NCI-H2081 treated with DMSO at 0.1 percent for 48 hours (cell line): ENCODE measurements around the gene SLC22A16.

ENCODE experiments used
- DNase-seq: peaks from one replicate; lab custom pipeline; 2025; lab: John Stamatoyannopoulos, UW

SLC22A16 gene

DNA sequence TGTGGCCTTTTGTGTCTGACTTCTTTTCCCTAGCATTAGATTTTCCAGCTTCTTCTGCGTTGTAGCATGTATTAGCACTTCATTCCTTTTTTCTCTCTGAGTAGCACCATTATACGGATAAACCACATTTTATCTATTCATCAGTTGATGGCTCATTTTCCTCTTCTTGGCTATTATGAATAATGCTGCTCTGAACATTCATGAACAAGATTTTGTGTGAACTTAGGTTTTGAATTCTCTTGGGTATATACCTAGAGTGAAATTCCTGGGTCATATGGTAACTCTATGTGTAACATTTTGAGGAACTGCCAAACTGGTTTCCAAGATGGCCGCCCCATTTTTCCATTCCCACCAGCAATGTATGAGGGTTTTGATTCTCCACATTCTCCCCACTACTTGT, 28.7 kb downstream of the SLC22A16 start:
- no peak for DNase-seq

DNA sequence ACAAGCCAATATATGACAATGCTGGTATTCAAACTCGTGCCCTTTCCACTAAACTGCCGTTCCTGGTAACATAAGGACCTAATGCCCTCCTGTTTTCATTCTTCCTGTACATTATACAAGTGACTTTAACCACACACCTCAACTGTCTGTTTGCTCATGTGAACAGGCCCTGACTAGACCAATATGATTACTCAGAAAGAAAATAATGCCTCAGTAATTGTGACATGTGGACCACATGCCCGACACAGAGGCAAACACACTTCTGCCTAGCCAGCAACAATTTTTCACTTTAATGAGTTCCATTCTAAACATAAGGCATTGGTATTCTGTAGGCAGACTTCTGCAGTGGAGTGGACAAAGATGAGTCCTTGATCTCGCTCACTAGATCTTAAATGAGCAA, 30.0 kb downstream of the SLC22A16 start:
- DNase-seq: no peak

DNA sequence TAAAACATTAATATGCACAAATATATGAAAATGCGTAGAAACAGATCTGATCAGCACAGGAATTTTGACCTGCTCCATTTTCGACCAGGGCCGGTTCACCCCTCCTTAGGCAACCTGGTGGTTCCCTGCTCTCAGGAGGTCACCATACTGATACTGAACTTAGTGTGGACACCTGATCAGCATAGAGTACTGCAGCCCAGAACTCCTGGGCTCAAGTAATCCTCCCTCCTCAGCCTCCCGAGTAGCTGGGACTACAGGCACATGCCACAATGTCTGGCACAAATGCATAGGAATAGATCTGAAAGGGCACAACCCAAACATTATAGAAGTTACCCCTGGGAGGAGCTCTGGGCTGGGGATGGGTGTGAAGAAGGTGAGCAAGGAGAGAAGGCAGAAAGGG, 36.4 kb downstream of the SLC22A16 start:
- DNase-seq: no peak

- DNase-seq: no peak
Measured at GRCh38 chr6:110439356-110439755, 37.1 kb downstream of the SLC22A16 start.

DNA sequence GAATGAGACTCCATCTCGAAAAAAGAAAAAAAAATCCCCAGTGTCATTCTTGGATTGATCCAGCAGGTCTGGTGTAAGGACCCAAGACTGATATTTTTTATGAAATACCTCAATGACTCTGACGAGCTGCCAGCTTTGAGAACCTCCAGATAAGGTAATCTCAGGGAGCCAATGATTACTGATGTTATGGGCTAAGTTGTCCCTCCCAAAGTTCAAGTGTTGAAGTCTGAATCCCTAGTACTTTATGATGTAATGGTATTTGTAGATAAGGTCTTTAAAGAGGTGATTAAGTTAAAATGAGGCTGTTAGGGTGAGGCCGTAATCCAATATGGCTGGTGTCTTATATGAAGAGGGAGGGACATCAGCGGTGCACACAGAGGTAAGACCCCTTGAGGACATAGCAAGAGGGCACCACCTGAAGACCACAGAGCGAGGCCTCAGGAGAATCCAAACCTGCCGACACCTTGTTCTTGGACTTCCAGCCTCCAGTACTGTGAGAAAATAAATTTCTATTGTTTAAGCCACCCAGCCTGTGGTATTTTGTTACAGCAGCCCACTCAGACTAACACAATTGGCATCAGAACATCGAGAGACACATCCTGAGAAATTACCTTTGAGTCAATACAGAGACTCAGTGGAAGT, 41.3 kb downstream of the SLC22A16 start:
- DNase-seq: no peak

DNA sequence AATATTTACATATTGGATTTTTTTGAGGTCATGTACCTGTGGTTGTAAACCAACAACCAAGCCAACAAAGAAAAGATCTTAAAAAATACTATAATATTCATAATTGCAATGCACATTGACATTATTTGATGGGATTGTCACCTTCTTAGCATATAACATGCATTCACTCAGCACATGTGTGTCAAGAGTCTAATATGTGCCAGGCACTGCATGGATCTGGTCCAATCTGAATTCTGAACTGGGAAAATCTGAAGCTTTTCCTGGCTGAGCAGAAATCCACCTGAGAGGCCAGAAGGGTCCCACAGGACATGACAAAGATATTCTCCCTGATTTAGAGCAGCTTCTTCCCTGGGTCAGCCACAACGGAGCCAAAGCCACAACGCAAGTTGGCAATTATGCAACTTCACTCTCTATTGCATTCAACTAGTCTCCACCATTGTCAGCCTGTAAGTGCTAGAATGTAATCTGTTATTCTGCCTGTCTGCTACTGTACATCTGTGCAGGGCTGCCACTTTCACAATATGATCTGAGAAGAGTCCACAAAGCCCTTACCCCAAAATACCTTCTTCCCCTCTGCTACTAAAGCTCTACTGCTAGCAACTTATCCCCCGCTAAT, 44.0 kb downstream of the SLC22A16 start:
- DNase-seq: no peak

DNA sequence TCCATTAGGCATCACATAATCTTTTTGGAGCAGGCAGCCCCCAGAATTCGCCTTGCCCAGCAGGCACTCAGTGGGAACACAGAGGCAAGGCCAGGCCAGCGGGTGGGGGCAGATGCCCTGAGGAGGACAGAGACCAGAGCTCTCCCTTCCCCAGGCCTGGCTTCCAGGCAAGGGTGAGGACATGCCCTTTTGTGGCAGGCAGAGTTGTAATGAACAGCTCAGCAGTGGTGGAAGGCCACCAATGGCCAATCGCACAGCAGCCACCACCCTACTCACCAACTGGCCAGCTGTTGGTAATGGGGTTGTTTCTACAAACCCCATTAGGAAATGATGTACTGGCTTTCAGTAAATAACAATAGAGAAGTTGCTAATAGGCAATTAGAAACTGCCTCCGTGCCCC, 45.7 kb downstream of the SLC22A16 start:
- no peak for DNase-seq

GRCh38 chr6:110430236-110430635, 46.2 kb downstream of the SLC22A16 start:
- DNase-seq: no peak

- DNase-seq: no peak
Measured at GRCh38 chr6:110428153-110428552, 48.3 kb downstream of the SLC22A16 start.

DNA sequence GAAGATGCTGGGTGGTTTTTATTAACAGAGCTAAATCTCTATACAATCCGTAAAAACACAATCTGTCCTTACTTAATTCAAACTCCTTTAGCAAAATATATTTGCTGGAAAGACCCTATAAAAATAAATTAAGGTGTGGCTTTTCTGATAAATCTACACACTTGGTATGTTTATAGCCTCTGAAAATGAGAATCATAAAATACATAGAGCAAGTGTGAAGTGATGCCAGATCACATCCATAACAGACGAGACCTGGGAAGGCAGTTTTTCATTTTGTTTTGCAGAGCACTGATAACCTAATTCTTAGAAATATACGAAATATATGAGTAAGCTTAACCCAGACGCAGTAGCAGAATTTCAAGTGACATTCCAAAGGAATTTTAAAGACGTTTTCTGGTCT, 50.6 kb downstream of the SLC22A16 start:
- DNase-seq: no peak

DNA sequence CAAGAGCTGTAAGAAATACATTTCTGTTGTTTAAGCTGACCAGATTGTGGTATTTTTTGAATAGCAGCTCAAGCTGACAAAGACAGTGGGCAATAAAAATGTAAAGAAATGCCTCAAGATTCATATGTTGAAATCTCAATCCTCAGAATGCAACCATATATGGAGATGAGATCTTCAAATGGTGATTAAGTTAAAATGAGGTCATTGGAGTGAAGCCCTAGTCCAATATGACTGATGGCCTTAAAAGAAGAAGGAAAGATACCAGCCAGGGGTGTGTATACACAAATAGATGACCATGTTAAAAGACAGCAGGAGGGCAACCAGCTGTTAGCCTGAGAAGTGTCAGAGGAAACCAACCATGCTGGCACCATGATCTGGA, 54.0 kb downstream of the SLC22A16 start:
- DNase-seq: no peak

DNA sequence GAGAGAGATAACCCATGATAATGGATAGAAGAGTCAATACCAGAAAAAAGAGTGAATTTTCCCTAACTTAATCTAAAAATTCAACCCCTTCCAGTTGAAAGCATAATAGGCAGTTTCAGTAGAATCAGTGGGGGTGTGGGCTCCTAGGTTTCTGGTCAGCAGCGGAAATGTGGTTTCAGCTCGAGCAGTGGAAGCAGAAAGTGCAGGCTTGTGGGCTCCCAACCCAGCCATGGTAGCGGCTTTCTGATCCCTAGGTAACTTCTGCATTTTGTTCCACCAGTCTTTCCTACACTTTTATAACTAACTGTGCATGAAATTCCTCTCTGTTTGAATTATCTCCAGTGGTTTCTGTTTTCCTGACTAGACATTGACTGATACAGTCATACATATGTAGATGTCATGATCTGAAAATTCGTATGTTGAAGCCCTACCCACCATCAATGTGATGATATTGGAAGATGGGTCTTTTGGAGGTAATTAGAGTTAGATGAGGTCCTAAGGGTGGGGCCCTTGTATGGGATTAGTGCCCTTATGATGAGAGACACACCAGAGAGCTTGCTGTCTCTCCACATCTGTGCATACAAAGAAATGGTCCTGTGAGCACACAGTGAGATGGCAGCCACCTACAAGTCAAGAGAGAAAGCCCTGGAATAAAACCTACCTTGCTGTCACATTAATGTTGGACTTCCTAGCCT, 54.5 kb downstream of the SLC22A16 start:
- no peak for DNase-seq

DNA sequence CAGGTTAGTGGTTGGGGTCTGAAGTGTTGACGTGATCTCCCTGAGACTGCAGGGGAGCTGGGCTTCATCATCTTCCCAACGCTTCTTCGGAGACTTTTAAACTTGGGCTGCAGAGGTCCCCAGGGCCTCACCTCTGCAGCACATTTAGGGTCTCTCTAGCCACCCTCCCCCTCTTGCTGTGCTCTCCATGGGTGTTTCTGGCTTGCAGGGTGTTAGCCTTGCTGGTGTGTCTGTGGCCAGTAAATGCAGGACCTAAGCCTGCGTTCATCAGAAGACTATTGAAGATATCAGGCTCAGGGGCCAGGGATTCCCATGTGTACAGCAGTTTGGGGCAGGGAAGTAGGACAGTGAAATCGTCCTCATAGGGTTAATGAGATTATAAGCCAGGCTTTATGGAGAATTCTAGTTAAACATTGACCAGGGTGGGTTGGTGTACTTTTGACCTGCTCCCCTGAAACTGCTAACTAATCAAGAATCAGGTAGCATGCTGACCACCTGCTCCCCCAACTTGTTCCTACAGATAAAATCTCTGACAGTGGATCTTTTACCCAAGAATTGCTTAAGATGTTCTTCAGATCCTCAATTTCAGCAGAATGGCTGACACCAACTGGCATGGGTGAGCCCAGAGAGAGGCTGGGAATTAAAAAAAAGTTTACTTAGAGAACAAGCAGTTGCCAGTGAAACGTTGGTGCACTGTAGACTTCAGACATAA, 57.2 kb downstream of the SLC22A16 start:
- DNase-seq: no peak

DNA sequence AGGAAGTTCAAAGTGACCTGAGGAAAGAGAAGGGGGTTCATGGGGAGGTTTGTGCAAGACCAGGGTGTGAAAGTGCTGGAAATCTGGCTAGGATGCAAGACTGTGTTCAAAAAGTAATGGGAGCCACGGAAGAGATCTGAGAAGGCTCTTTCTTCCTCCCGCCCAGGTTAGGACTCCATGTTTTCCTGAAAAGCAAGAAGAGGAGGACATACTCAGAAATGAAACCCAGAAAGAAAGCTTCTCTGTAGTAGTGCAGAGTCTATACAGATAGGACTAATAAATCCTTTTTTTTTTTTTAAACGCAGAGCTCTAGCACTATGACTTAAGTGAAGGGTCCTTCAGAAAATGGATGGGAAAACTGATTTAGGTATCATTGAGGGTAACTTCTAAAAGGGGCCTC, 57.8 kb downstream of the SLC22A16 start:
- DNase-seq: no peak

DNA sequence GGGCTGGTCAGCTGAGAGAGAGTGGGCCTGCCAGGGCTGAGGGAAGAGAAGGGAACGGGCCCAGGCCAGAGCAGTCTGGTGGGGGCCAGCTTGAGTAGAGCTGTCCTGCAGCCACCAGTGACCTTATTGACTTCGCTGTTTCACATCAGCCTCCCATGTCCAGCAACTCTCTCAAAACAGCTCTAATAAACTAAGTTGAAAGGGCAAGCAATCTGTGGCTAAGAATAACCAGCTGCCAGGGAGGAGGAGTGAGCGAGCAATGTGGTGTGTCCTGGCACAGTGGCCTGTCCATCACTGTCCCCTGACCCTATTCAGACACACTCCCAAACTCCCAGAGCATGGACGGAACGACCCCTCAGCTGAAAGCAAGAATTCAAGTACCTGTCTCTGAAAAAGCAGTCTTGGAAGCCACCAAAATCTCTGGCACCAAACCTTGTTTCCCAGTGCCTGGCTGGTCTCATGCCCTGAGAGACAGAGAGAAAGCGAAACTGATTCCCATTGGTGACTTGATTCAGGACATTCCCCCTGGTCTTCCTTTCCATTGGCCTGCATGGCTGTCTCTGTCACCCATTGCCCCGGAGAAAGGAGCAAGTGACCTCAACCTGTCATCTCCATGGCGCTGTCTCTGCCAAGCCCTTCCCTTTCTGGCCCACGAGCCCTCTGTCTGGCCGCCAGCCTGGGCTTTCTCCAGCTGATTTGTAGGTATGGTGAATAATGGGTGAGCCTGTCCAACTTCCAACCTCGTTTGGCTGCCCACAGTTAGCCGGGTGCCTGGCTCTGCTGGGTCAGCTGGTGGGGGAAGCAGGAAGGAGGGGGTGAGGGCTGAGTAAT, 61.1 kb downstream of the SLC22A16 start, which contains the start of gene DDO:
Gene DDO, minus strand, starts transcription at position 490 of the 831 bp plus-strand sequence. CDS start 2,113 bp downstream, outside the sequence.
- no peak for DNase-seq

- DNase-seq: no peak
Measured at GRCh38 chr6:110414669-110415068, 61.7 kb downstream of the SLC22A16 start.

DNA sequence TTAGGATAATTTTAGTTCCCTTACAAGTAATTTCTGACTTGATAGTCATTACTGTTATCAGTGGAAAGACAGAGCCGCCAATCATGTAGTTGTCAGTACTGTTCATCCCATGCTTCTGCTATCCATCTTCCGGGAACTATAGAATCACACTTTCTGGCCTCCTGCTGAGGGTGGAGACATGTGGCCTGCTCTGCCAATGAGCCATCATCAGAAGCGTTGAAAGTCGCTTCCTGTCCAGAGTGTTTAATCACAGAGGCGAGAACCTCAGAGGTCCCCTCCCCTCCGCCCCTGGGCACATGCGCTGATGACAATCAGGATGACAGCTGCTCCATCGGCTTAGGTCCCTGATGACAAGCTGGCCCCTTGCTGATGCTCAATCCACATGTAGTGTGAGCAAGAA, 64.1 kb downstream of the SLC22A16 start:
- no peak for DNase-seq

- no peak for DNase-seq
Measured at GRCh38 chr6:110410511-110410910, 65.9 kb downstream of the SLC22A16 start.

GRCh38 chr6:110409794-110410193, 66.6 kb downstream of the SLC22A16 start:
- DNase-seq: no peak

GRCh38 chr6:110408901-110409300, 67.5 kb downstream of the SLC22A16 start:
- no peak for DNase-seq

- DNase-seq: no peak
Measured at GRCh38 chr6:110404607-110405006, 71.8 kb downstream of the SLC22A16 start.
